GM12873 (cell line): ENCODE results near the gene B3GLCT.

Experiments used
- TF ChIP-seq, protein P1 (sequence below): IDR thresholded peaks from 2 replicates; pipeline ENCODE4 v1.5.1; 2012; ENCODE audit warnings: low read depth, mild to moderate bottlenecking, moderate library complexity, low read length, control low read depth; ENCODE audit not compliant: insufficient read depth; ENCODE audit errors: missing control alignments

Gene B3GLCT

DNA sequence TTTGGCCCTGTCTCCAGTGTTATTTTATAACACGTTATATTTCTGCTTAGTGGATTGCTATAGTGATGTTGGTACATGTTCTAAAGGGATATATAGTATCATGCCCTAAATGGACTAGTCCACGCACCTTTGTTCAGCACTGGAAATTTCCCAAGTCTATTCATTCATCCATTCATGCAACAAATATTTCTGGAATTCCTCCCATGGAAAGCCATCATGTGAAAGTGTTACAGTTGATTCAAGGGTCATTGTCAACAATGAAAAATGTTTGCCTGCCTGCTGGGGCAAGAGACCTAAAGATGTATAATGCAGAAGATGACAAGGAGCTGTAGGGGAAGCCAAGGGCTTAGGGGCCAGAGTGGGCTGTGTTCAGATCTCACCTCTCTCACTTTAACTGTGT lies 27.2 kb upstream of the B3GLCT start:
- TF ChIP-seq, protein P1, sequence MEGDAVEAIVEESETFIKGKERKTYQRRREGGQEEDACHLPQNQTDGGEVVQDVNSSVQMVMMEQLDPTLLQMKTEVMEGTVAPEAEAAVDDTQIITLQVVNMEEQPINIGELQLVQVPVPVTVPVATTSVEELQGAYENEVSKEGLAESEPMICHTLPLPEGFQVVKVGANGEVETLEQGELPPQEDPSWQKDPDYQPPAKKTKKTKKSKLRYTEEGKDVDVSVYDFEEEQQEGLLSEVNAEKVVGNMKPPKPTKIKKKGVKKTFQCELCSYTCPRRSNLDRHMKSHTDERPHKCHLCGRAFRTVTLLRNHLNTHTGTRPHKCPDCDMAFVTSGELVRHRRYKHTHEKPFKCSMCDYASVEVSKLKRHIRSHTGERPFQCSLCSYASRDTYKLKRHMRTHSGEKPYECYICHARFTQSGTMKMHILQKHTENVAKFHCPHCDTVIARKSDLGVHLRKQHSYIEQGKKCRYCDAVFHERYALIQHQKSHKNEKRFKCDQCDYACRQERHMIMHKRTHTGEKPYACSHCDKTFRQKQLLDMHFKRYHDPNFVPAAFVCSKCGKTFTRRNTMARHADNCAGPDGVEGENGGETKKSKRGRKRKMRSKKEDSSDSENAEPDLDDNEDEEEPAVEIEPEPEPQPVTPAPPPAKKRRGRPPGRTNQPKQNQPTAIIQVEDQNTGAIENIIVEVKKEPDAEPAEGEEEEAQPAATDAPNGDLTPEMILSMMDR = no peak

GRCh38 chr13:31174018-31174417 lies 25.8 kb upstream of the B3GLCT start:
- TF ChIP-seq, protein P1 = no peak

DNA sequence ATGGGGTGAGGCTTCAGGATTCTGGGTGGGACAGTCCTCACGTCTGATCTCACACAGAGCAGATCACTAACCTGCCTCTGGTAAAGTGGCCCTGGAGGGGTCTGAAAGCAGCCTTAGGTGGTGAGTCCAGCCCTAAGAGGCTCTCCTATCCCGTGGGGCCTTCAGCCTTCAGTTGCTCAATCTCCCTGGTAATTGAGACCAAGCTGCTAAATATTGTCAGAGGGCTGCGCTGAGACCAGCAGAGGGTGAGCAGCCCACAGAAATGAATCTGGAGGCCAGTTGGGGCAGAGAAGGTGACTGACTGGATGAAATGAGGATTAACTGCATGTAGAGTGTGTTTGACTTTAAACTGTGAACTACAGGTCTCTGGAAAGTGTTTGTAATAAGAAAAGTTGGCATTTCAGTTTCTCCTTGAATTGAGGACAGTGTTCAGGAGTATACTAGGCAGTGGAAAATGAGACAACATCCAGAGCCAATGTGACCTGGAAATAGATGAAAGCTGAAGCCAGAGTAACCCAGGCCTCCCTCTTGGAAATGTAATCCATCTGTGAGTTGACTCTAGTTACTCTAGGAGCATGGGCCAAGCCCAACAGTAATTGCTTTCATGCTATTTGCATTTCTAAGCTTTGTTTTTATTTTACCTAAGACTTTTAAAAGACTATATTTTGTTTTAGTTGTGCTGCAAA lies 23.8 kb upstream of the B3GLCT start:
- TF ChIP-seq, protein P1 = no peak

GRCh38 chr13:31179241-31179640 lies 20.5 kb upstream of the B3GLCT start:
- TF ChIP-seq, protein P1 = no peak

DNA sequence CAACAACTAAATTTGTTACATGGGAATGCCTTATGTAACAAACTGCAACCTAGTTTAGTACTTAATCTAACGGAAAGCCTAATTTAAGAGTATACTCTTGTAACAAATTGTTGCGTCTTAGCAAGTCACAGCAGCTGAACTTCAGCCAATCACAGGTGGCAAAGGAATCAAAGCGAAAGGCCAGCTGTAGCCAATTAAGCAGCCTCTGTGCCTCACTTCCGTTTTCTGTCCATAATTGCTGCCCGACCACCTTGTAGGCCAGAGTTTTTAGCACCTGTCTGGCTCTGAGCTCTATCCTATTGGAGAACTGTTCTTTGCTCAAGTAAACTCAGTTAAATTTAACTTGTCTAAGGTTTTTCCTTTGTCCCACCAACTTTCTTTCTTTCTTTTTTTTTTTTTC lies 20.0 kb upstream of the B3GLCT start:
- TF ChIP-seq, protein P1 = no peak

- TF ChIP-seq, protein P1 = no peak
These were observed 16.8 kb upstream of the B3GLCT start for GRCh38 chr13:31182987-31183386.

DNA sequence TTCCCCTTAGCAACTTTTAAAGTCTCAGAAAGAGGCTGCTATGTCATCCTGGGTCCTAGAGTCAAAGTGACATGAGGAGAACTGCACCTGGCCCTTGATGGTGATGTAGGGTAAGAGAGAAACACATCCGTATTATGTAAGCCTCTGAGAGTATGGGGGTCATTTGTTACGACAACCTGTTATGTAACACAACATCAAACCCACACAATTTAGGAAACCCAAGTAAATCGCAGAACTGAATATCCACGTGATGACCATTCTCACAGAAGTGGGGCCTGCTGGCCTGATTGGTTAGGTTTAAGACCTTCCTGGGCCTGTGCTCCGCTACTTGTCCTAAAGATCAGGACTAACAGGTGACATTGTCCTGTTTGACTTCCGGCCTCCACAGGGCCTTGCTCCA lies 15.3 kb upstream of the B3GLCT start:
- TF ChIP-seq, protein P1 = no peak
